Mesothelial cell of epicardium (in vitro differentiated cells): ENCODE measurements around the gene DEPDC5. TPM values are rescaled to one million over a fixed set of nuclear protein-coding genes. Genes with fewer than 3 reads are reported as not detected.
"Not testable (repeated sequence)": the region's sequence is repeated elsewhere in the genome, so short reads cannot be mapped to it uniquely, and the experiment has no call there.

Source experiments
- DNase-seq, 2 experiments: peaks; one replicate each; pipeline ENCODE4 v3.0.0; 2021; ENCODE audit warnings: low spot score in 2 of 2; ENCODE audit not compliant: unreplicated experiment in 2 of 2
- H3K27ac Mint-ChIP-seq: 2 replicates; pipeline ENCODE4 v1.8.0; 2021; ENCODE audit warnings: mixed read lengths
- H3K27me3 Mint-ChIP-seq: 2 replicates; pipeline ENCODE4 v1.8.0; 2021; ENCODE audit warnings: low read depth, mixed read lengths
- H3K36me3 Mint-ChIP-seq: 2 replicates; pipeline ENCODE4 v1.8.0; 2021; ENCODE audit warnings: mixed read lengths
- H3K4me1 Mint-ChIP-seq: 2 replicates; pipeline ENCODE4 v1.8.0; 2021; ENCODE audit warnings: mixed read lengths
- H3K4me3 Mint-ChIP-seq: 2 replicates; pipeline ENCODE4 v1.8.0; 2021; ENCODE audit warnings: mild to moderate bottlenecking, moderate library complexity, mixed read lengths
- H3K9me3 Mint-ChIP-seq: 2 replicates; pipeline ENCODE4 v1.8.0; 2021; ENCODE audit warnings: mixed read lengths
- CTCF ChIP-seq: fragments of 200-600 bp; sonication (generic); IDR thresholded peaks from one replicate; pipeline ENCODE4 v1.5.0; 2021; ENCODE audit warnings: antibody characterized with exemption; ENCODE audit not compliant: unreplicated experiment
- total RNA-seq: library from RNA; stranded (reverse); gene quantifications from 3 replicates; pipeline ENCODE4 v1.2.1, GENCODE V29; 2021

Gene DEPDC5
- total RNA-seq, 1 donor from 2014 or later, result 38.3 TPM

- Mint-ChIP-seq H3K27ac (no peak overlapping the region), H3K36me3 (peaks cover 15% of the 10 kb centered on the region), H3K4me3 (no peak overlapping the region), H3K4me1 (no peaks in the 10 kb centered on the region), H3K9me3 (no peaks in the 10 kb centered on the region), H3K27me3 (no peaks in the 10 kb centered on the region)
- TF ChIP-seq CTCF, result no peak
- DNase-seq, result no peak
These were observed 36.0 kb downstream of the DEPDC5 start for GRCh38 chr22:31789803-31790202.

GRCh38 chr22:31790240-31790639 is 36.4 kb downstream of the DEPDC5 start:
- H3K36me3 Mint-ChIP-seq, result peaks cover 15% of the 10 kb centered on the region
- no peak overlapping the region for H3K4me3 Mint-ChIP-seq
- H3K4me1 Mint-ChIP-seq, result no peaks in the 10 kb centered on the region
- no peak for DNase-seq
- no peak overlapping the region for H3K27ac Mint-ChIP-seq
- TF ChIP-seq CTCF, result no peak
- no peaks in the 10 kb centered on the region for H3K9me3 Mint-ChIP-seq
- H3K27me3 Mint-ChIP-seq, result no peaks in the 10 kb centered on the region

DNA sequence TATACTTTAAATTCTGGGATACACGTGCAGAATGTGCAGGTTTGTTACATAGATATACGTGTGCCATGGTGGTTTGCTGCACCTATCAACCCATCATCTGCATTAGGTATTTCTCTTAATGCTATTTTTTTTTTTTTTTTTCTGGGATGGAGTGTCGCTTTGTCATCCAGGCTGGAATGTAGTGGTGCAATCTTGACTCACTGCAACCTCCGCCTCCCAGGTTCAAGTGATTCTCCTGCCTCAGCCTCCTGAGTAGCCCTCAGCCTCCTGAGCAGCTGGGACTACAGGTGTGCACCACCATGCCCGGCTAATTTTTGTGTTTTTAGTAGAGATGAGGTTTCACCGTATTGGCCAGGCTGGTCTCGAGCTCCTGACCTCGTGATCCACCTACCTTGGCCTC is 45.5 kb downstream of the DEPDC5 start:
- not testable (repeated sequence) for H3K4me3 Mint-ChIP-seq, H3K27ac Mint-ChIP-seq

GRCh38 chr22:31800065-31800464 is 46.2 kb downstream of the DEPDC5 start:
- Mint-ChIP-seq H3K27me3 (no peaks in the 10 kb centered on the region), H3K4me3 (no peak overlapping the region), H3K36me3 (peaks cover 40% of the 10 kb centered on the region), H3K27ac (no peak overlapping the region), H3K4me1 (no peaks in the 10 kb centered on the region), H3K9me3 (no peaks in the 10 kb centered on the region)
- DNase-seq, result no peak
- no peak for TF ChIP-seq CTCF

More for the DNA sequence above, 45.5 kb downstream of the DEPDC5 start:
- H3K36me3 Mint-ChIP-seq, result peaks cover 35% of the 10 kb centered on the region
- not testable (repeated sequence) for H3K27me3 Mint-ChIP-seq, H3K9me3 Mint-ChIP-seq, DNase-seq, H3K4me1 Mint-ChIP-seq

DNA sequence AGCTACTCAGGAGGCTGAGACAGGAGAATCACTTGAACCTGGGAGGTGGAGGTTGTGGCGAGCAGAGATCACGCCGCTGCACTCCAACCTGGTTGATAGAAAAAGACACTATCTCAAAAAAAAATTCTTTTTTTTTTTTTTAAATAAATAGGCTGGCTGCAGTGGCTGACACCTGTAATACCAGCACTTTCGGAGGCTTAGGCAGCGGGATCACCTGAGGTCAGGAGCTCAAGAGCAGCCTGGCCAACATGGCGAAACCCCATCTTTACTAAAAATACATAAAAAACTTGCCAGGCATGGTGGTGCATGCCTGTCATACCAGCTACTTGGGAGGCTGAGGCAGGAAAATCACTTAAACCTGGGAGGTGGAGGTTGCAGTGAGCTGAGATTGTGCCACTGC is 47.0 kb downstream of the DEPDC5 start:
- H3K4me1 Mint-ChIP-seq, H3K27me3 Mint-ChIP-seq, H3K9me3 Mint-ChIP-seq, H3K27ac Mint-ChIP-seq, DNase-seq, H3K4me3 Mint-ChIP-seq: not testable (repeated sequence)
- H3K36me3 Mint-ChIP-seq, result peaks cover 45% of the 10 kb centered on the region

GRCh38 chr22:31802575-31802974 is 48.8 kb downstream of the DEPDC5 start:
- Mint-ChIP-seq H3K4me1 (no peaks in the 10 kb centered on the region), H3K36me3 (peaks cover 44% of the 10 kb centered on the region), H3K9me3 (no peaks in the 10 kb centered on the region), H3K27me3 (no peaks in the 10 kb centered on the region), H3K27ac (no peak overlapping the region), H3K4me3 (no peak overlapping the region)
- DNase-seq, result no peak
- TF ChIP-seq CTCF, result no peak

DNA sequence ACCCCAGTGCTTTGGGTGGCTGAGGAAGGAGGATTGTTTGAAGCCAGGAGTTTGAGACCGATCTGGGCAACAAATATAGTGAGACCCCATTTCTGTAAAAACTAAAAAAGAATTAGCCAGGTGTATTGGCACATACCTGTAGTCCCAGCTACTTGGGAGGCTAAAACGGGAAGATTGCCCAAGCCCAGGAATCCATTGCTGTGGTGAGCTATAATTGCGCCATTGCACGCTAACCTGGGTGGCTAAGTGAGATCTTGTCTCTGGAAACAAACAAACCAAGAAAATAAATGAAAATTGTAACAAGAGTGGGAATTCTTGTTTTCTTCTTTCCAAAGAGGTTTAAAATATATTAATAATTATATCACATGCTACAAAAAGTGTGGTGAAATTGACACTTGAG is 52.9 kb downstream of the DEPDC5 start:
- Mint-ChIP-seq H3K4me1 (no peaks in the 10 kb centered on the region), H3K4me3 (no peak overlapping the region), H3K27me3 (no peaks in the 10 kb centered on the region), H3K27ac (no peak overlapping the region), H3K9me3 (no peaks in the 10 kb centered on the region), H3K36me3 (peaks cover 58% of the 10 kb centered on the region)
- no peak for TF ChIP-seq CTCF
- no peak for DNase-seq
